Loucy (cell line): Measurements from ENCODE around the gene MDN1.
"Not testable (repeated sequence)": the region's sequence is repeated elsewhere in the genome, so short reads cannot be mapped to it uniquely, and the experiment has no call there.

ENCODE experiments used
- H2AFZ ChIP-seq: fragments of 200-600 bp; sonication (generic); 2 replicates; pipeline ENCODE4 v1.6.0; 2016; ENCODE audit warnings: antibody characterized with exemption, mild to moderate bottlenecking, low read length, moderate library complexity
- H3F3A ChIP-seq: fragments of 200-600 bp; 2 replicates; pipeline ENCODE4 v1.6.0; 2016; ENCODE audit warnings: antibody characterized with exemption, low read depth, mild to moderate bottlenecking
- H3K27me3 ChIP-seq: fragments of 200-600 bp; sonication (generic); 2 replicates; pipeline ENCODE4 v1.6.1; 2014; ENCODE audit warnings: low read length, mild to moderate bottlenecking; ENCODE audit not compliant: insufficient read depth, poor library complexity, severe bottlenecking
- H3K36me3 ChIP-seq: fragments of 200-600 bp; sonication (generic); 2 replicates; pipeline ENCODE4 v1.6.1; 2016; ENCODE audit warnings: low read length; ENCODE audit not compliant: insufficient read depth
- H3K4me1 ChIP-seq: fragments of 200-600 bp; sonication (generic); 2 replicates; pipeline ENCODE4 v1.5.1; 2014; ENCODE audit warnings: low read length, mild to moderate bottlenecking; ENCODE audit not compliant: insufficient read depth, poor library complexity, severe bottlenecking
- H3K4me2 ChIP-seq: fragments of 200-600 bp; sonication (generic); 2 replicates; pipeline ENCODE4 v1.6.0; 2014; ENCODE audit warnings: antibody characterized with exemption, low read length, low read depth, mild to moderate bottlenecking; ENCODE audit not compliant: poor library complexity, severe bottlenecking
- H3K4me3 ChIP-seq: fragments of 200-600 bp; sonication (generic); 2 replicates; pipeline ENCODE4 v1.5.1; 2014; ENCODE audit warnings: low read length, mild to moderate bottlenecking, mixed read lengths; ENCODE audit not compliant: poor library complexity, severe bottlenecking
- H3K79me2 ChIP-seq: fragments of 200-600 bp; sonication (generic); 2 replicates; pipeline ENCODE4 v1.6.1; 2014; ENCODE audit warnings: low read length; ENCODE audit not compliant: insufficient read depth
- H3K9ac ChIP-seq: fragments of 200-600 bp; sonication (generic); 2 replicates; pipeline ENCODE4 v1.6.0; 2014; ENCODE audit warnings: mild to moderate bottlenecking, low read depth, low read length, moderate library complexity; ENCODE audit not compliant: poor library complexity, severe bottlenecking
- H3K9me2 ChIP-seq: fragments of 200-600 bp; sonication (generic); replicated peaks from 2 replicates; pipeline ENCODE4 v1.6.1; 2016; ENCODE audit warnings: low read depth, low read length, mixed read lengths
- H3K9me3 ChIP-seq: fragments of 200-600 bp; sonication (generic); 2 replicates; pipeline ENCODE4 v1.6.1; 2014; ENCODE audit warnings: mild to moderate bottlenecking, antibody characterized with exemption, low read length, low read depth; ENCODE audit not compliant: insufficient read depth
- H4K20me1 ChIP-seq: fragments of 200-600 bp; sonication (generic); 2 replicates; pipeline ENCODE4 v1.6.0; 2014; ENCODE audit warnings: antibody characterized with exemption, low read length, mild to moderate bottlenecking; ENCODE audit not compliant: insufficient read depth, poor library complexity, severe bottlenecking
- EZH2phosphoT487 ChIP-seq: fragments of 200-600 bp; IDR thresholded peaks from 2 replicates; pipeline ENCODE4 v1.6.1; 2018; ENCODE audit warnings: antibody characterized with exemption, mild to moderate bottlenecking, moderate library complexity, borderline replicate concordance
- TF ChIP-seq, protein P1 (sequence below): fragments of 200-600 bp; sonication (generic); conservative IDR thresholded peaks from 2 replicates; pipeline ENCODE4 v1.5.1; 2014; ENCODE audit warnings: mild to moderate bottlenecking, antibody characterized with exemption, low read length

Gene MDN1

DNA sequence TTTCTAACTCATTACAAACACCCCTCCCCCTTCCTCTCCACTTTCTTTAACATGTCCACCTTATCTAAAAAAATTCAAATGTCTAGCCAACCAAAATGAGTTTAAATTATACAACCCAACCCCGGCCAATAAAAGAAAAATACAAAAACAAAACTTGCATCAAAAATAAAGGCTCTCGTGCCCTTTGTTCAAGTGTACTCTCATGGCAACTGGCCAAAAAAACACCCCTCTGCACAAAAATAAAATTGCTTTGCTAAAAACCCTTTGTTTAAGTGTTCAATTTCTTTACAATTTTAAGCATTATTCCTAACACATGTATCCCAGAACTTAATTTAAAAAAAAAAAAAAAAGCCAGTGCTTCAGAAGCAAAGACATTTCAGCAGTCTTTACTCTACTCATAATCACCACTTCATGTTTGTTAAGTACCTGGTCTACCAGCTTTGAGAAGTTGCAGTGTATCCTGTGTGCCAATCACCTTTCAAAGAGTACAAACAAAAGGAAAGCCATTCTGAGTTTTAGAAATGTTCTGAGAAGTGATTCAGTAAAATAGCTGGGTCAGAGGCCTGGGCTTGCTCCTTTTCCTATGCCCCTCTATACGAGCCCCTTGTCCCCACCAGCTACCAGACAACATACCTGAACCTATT lies 87.5 kb downstream of the MDN1 start:
- peaks cover 67% of the 10 kb centered on the region for H3K36me3 ChIP-seq
- no peak overlapping the region for H3K4me2 ChIP-seq
- no peak overlapping the region for H2AFZ ChIP-seq
- TF ChIP-seq, protein P1, sequence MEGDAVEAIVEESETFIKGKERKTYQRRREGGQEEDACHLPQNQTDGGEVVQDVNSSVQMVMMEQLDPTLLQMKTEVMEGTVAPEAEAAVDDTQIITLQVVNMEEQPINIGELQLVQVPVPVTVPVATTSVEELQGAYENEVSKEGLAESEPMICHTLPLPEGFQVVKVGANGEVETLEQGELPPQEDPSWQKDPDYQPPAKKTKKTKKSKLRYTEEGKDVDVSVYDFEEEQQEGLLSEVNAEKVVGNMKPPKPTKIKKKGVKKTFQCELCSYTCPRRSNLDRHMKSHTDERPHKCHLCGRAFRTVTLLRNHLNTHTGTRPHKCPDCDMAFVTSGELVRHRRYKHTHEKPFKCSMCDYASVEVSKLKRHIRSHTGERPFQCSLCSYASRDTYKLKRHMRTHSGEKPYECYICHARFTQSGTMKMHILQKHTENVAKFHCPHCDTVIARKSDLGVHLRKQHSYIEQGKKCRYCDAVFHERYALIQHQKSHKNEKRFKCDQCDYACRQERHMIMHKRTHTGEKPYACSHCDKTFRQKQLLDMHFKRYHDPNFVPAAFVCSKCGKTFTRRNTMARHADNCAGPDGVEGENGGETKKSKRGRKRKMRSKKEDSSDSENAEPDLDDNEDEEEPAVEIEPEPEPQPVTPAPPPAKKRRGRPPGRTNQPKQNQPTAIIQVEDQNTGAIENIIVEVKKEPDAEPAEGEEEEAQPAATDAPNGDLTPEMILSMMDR, result no peak
- no peaks in the 10 kb centered on the region for H3K9me2 ChIP-seq
- no peaks in the 10 kb centered on the region for H4K20me1 ChIP-seq
- no peaks in the 10 kb centered on the region for H3K27me3 ChIP-seq
- H3F3A ChIP-seq, result no peaks in the 10 kb centered on the region
- no peaks in the 10 kb centered on the region for H3K4me1 ChIP-seq
- H3K4me3 ChIP-seq, result no peak overlapping the region
- no peaks in the 10 kb centered on the region for H3K79me2 ChIP-seq
- H3K9me3 ChIP-seq, result no peaks in the 10 kb centered on the region
- no peak overlapping the region for H3K9ac ChIP-seq

DNA sequence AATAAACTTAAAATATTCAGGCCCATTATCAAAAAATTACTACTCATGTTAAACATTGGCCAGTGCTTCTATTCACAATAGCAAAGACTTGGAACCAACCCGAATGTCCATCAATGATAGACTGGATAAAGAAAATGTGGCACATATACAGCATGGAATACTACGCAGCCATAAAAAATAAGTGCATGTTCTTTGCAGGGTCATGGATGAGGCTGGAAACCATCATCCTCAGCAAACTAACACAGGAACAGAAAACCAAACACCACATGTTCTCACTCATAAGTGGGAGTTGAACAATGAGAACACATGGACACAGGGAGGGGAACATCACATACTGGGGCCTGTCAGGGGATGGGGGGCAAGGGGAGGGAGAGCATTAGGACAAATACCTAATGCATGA lies 88.3 kb downstream of the MDN1 start:
- H3K4me2 ChIP-seq, H3K9ac ChIP-seq, H3K79me2 ChIP-seq, H3F3A ChIP-seq, H3K9me2 ChIP-seq, H2AFZ ChIP-seq, H3K4me3 ChIP-seq, H3K27me3 ChIP-seq, H4K20me1 ChIP-seq, H3K4me1 ChIP-seq, H3K9me3 ChIP-seq: not testable (repeated sequence)
- H3K36me3 ChIP-seq, result peaks cover 65% of the 10 kb centered on the region

DNA sequence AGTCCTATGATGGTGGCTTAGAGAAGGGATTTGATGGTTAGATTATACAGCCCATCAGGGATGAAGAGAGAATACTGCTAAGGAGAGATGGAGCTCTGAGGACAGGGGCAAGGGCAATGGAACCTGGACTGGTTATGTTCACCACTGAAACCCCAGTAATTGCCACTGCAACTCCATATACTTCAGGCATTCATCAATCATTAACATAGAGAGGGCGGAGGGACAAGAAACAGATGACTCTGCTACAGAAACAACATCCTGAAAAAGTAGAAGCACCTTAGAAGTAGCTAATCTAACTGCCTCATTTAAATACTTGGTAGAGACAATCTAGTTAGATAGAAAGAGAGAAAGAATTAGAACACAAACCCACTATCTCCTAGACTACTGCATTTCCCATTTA lies 89.8 kb downstream of the MDN1 start:
- no peak for TF ChIP-seq EZH2phosphoT487
- H3K4me1 ChIP-seq, result no peaks in the 10 kb centered on the region
- H3K4me2 ChIP-seq, result no peak overlapping the region
- H3K9me2 ChIP-seq, result no peaks in the 10 kb centered on the region
- no peaks in the 10 kb centered on the region for H3K27me3 ChIP-seq
- H3K36me3 ChIP-seq, result peaks cover 71% of the 10 kb centered on the region
- H3K9ac ChIP-seq, result no peak overlapping the region
- H2AFZ ChIP-seq, result no peak overlapping the region
- H3K4me3 ChIP-seq, result no peak overlapping the region
- H4K20me1 ChIP-seq, result no peaks in the 10 kb centered on the region
- H3K9me3 ChIP-seq, result no peaks in the 10 kb centered on the region
- H3F3A ChIP-seq, result no peaks in the 10 kb centered on the region
- no peaks in the 10 kb centered on the region for H3K79me2 ChIP-seq

DNA sequence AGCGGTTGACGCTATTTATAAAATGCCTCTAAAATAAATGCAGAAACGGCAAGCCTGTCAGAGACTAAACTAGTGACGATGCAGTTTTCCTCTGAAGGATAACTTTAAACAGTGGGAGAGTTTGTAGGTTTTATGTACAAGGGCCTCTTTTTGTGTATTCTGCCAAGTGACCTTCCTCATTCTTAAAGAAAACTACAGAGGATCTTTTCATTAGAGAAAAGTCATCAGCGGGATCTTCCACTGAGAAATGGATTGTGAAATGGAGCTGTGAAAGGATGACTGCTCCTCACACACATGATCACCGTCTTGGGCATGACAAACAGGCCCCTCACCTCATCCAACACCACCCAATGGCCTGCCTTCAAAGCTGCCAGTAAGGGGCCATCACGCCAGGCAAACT lies 92.1 kb downstream of the MDN1 start:
- no peak for TF ChIP-seq EZH2phosphoT487
- TF ChIP-seq, protein P1, result no peak
- Histone ChIP-seq H3K4me2 (no peak overlapping the region), H3K4me1 (no peaks in the 10 kb centered on the region), H2AFZ (no peak overlapping the region), H3K4me3 (no peak overlapping the region), H3K36me3 (peaks cover 80% of the 10 kb centered on the region), H3F3A (no peaks in the 10 kb centered on the region), H3K9me2 (no peaks in the 10 kb centered on the region), H3K79me2 (no peaks in the 10 kb centered on the region), H3K27me3 (no peaks in the 10 kb centered on the region), H3K9ac (no peak overlapping the region), H4K20me1 (no peaks in the 10 kb centered on the region), H3K9me3 (no peaks in the 10 kb centered on the region)
